Caco-2 (cell line): ENCODE results near the gene AHNAK. TPM values are rescaled to one million over a fixed set of nuclear protein-coding genes. Genes with fewer than 3 reads are reported as not detected.

Experiments used
- BruUV-seq: library from RNA; stranded (reverse); fragments of 400-500 nt; replicated peaks from 2 replicates; lab custom pipeline; 2021; lab: Mats Ljungman, UMichigan
- CTCF ChIA-PET: fragments of 300-600 bp; sonication (Branson Sonifier 250); formaldehyde crosslinking; loops from one replicate; lab custom pipeline; 2022; ENCODE audit warnings: antibody characterized with exemption; lab: Charles Lee
- POLR2A ChIA-PET: fragments of 300-600 bp; sonication (Branson Sonifier 250); formaldehyde crosslinking; loops from one replicate; lab custom pipeline; 2022; ENCODE audit warnings: antibody characterized with exemption; lab: Charles Lee
- DNase-seq, 2 experiments: peaks; one replicate each; pipeline versions ENCODE4 v3.0.0 to v3.0.0-alpha.2; 2020 to 2022
- H3K27me3 ChIP-seq: replicated peaks from 2 replicates; pipeline ENCODE4 v1.6.0; 2011; ENCODE audit warnings: low read length; ENCODE audit not compliant: control insufficient read depth, insufficient read depth
- H3K36me3 ChIP-seq: 2 replicates; pipeline ENCODE4 v1.5.1; 2011; ENCODE audit warnings: low read length; ENCODE audit not compliant: control insufficient read depth, insufficient read depth
- H3K4me1 ChIP-seq: fragments of 250-450 bp; sonication (Bioruptor Pico); 2 replicates; pipeline ENCODE4 v1.5.1; 2020; ENCODE audit warnings: mild to moderate bottlenecking
- H3K4me3 ChIP-seq: 2 replicates; pipeline ENCODE4 v1.5.1; 2011; ENCODE audit warnings: low read depth, mild to moderate bottlenecking, control low read depth, low read length
- H3K9me3 ChIP-seq: fragments of 250-450 bp; sonication (Bioruptor Pico); 2 replicates; pipeline ENCODE4 v1.5.1; 2020; ENCODE audit warnings: mild to moderate bottlenecking, moderate library complexity
- H3K27ac Mint-ChIP-seq: one replicate; pipeline ENCODE4 v1.8.0; 2022; ENCODE audit warnings: mixed read lengths; ENCODE audit not compliant: unreplicated experiment
- H3K27me3 Mint-ChIP-seq: one replicate; pipeline ENCODE4 v1.8.0; 2022; ENCODE audit warnings: mixed read lengths; ENCODE audit not compliant: insufficient read depth, unreplicated experiment
- H3K36me3 Mint-ChIP-seq: one replicate; pipeline ENCODE4 v1.8.0; 2022; ENCODE audit warnings: mild to moderate bottlenecking, mixed read lengths; ENCODE audit not compliant: insufficient read depth, unreplicated experiment
- H3K4me1 Mint-ChIP-seq: one replicate; pipeline ENCODE4 v1.8.0; 2022; ENCODE audit warnings: low read depth, mixed read lengths; ENCODE audit not compliant: unreplicated experiment
- H3K4me3 Mint-ChIP-seq: one replicate; pipeline ENCODE4 v1.8.0; 2022; ENCODE audit warnings: mild to moderate bottlenecking, moderate library complexity, mixed read lengths; ENCODE audit not compliant: unreplicated experiment
- H3K9me3 Mint-ChIP-seq: one replicate; pipeline ENCODE4 v1.8.0; 2022; ENCODE audit warnings: mixed read lengths; ENCODE audit not compliant: unreplicated experiment
- CTCF ChIP-seq, 2 experiments: fragments of 200-600 bp in 1 of 2; IDR thresholded peaks; 1 replicate in 1 of 2; 2 replicates in 1 of 2; pipeline versions ENCODE4 v1.5.1 to v1.8.0; 2011 to 2022; ENCODE audit warnings: antibody characterized with exemption in 1 of 2, control low read depth in 1 of 2, inconsistent platforms in 1 of 2, low read depth in 1 of 2, low read length in 1 of 2, mild to moderate bottlenecking in 1 of 2, moderate library complexity in 1 of 2; ENCODE audit not compliant: insufficient read depth in 1 of 2, severe bottlenecking in 1 of 2, unreplicated experiment in 1 of 2
- intact Hi-C: fragments of 100-400 bp; cut with micrococcal nuclease; formaldehyde crosslinking; loops from one replicate; pipeline ENCODE4 v1.10.0; 2022; ENCODE audit not compliant: unreplicated experiment
- total RNA-seq: library from RNA; stranded (reverse); gene quantifications from 2 replicates; pipeline ENCODE4 v1.2.3, GENCODE V29; 2022

The AHNAK gene
- total RNA-seq, 1 experiment from 2014 or later: 312 TPM

- Mint-ChIP-seq H3K9me3 (peaks cover 8% of the 10 kb centered on the region), H3K36me3 (no peaks in the 10 kb centered on the region), H3K27me3 (no peaks in the 10 kb centered on the region), H3K4me1 (peaks cover 12% of the 10 kb centered on the region), H3K27ac (no peak overlapping the region), H3K4me3 (no peak overlapping the region)
- Histone ChIP-seq H3K36me3 (no peaks in the 10 kb centered on the region), H3K9me3 (no peaks in the 10 kb centered on the region), H3K4me1 (peaks cover 8% of the 10 kb centered on the region), H3K27me3 (no peaks in the 10 kb centered on the region), H3K4me3 (no peak overlapping the region)
- CTCF ChIA-PET: no interaction called here
- POLR2A ChIA-PET: no interaction called here
- intact Hi-C loops: no loop called here
- no peak for TF ChIP-seq CTCF (IDR thresholded peaks at IDR 0.05; ENCODE audit: insufficient read depth in 1 of 2, low read depth in 1 of 2, low read length in 1 of 2, severe bottlenecking in 1 of 2, unreplicated experiment in 1 of 2)
- BruUV-seq: no TSS peak
- no peak for DNase-seq
Observed at GRCh38 chr11:62413060-62413696, 133.4 kb downstream of the AHNAK start.

GRCh38 chr11:62411524-62411923 is 135.1 kb downstream of the AHNAK start:
- H3K27me3 ChIP-seq: no peaks in the 10 kb centered on the region
- H3K4me1 ChIP-seq: peaks cover 3% of the 10 kb centered on the region
- peaks cover 5% of the 10 kb centered on the region for H3K4me1 Mint-ChIP-seq
- no TSS peak for BruUV-seq
- no peak overlapping the region for H3K4me3 Mint-ChIP-seq
- no peaks in the 10 kb centered on the region for H3K36me3 ChIP-seq
- no peaks in the 10 kb centered on the region for H3K36me3 Mint-ChIP-seq
- CTCF ChIA-PET: interaction anchor here (0.8 to 1.3 kb wide), 3 partner anchors 13 to 149 kb away, joined by 3 to 4 read pairs (median 3); no protein-coding TSS in a partner anchor
- POLR2A ChIA-PET: interaction anchor here (0.8 to 1.0 kb wide), 2 partner anchors 13 to 260 kb away, joined by 7 to 11 read pairs; partner anchors contain the start of genes LBHD1 and UQCC3
- intact Hi-C loops: no loop called here
- TF ChIP-seq CTCF (IDR thresholded peaks at IDR 0.05; ENCODE audit: insufficient read depth in 1 of 2, low read depth in 1 of 2, low read length in 1 of 2, severe bottlenecking in 1 of 2, unreplicated experiment in 1 of 2): no peak
- H3K9me3 Mint-ChIP-seq: no peaks in the 10 kb centered on the region
- DNase-seq: no peak
- H3K27ac Mint-ChIP-seq: no peak overlapping the region
- H3K4me3 ChIP-seq: no peak overlapping the region
- no peaks in the 10 kb centered on the region for H3K27me3 Mint-ChIP-seq
- H3K9me3 ChIP-seq: no peaks in the 10 kb centered on the region

- no peak overlapping the region for H3K4me3 Mint-ChIP-seq
- H3K4me3 ChIP-seq: no peak overlapping the region
- H3K9me3 Mint-ChIP-seq: no peaks in the 10 kb centered on the region
- no peak for DNase-seq
- H3K36me3 ChIP-seq: no peaks in the 10 kb centered on the region
- H3K4me1 Mint-ChIP-seq: no peaks in the 10 kb centered on the region
- no peak for TF ChIP-seq CTCF (IDR thresholded peaks at IDR 0.05; ENCODE audit: insufficient read depth in 1 of 2, low read depth in 1 of 2, low read length in 1 of 2, severe bottlenecking in 1 of 2, unreplicated experiment in 1 of 2)
- intact Hi-C loops: no loop called here
- H3K27me3 Mint-ChIP-seq: no peaks in the 10 kb centered on the region
- no TSS peak for BruUV-seq
- no peaks in the 10 kb centered on the region for H3K4me1 ChIP-seq
- ChIA-PET CTCF (interaction anchor here (0.8 to 1.3 kb wide), 3 partner anchors 13 to 150 kb away, joined by 3 to 4 read pairs (median 3); no protein-coding TSS in a partner anchor), POLR2A (interaction anchor here (0.8 to 1.0 kb wide), 2 partner anchors 13 to 261 kb away, joined by 7 to 11 read pairs; partner anchors contain the start of genes LBHD1 and UQCC3)
- no peaks in the 10 kb centered on the region for H3K36me3 Mint-ChIP-seq
- H3K27me3 ChIP-seq: no peaks in the 10 kb centered on the region
- no peak overlapping the region for H3K27ac Mint-ChIP-seq
- no peaks in the 10 kb centered on the region for H3K9me3 ChIP-seq
Observed at GRCh38 chr11:62410972-62411371, 135.6 kb downstream of the AHNAK start.
